ENCODE results near the gene ATP10A. TPM values are rescaled to one million over a fixed set of nuclear protein-coding genes. Genes with fewer than 3 reads are reported as not detected.

Gene ATP10A
- total and polyA plus RNA-seq, 9 of the 15 experiments (the other 6 are each of a cell fraction or from before 2014, with no cell fraction given), result 0.09 TPM; not detected in 8

DNA sequence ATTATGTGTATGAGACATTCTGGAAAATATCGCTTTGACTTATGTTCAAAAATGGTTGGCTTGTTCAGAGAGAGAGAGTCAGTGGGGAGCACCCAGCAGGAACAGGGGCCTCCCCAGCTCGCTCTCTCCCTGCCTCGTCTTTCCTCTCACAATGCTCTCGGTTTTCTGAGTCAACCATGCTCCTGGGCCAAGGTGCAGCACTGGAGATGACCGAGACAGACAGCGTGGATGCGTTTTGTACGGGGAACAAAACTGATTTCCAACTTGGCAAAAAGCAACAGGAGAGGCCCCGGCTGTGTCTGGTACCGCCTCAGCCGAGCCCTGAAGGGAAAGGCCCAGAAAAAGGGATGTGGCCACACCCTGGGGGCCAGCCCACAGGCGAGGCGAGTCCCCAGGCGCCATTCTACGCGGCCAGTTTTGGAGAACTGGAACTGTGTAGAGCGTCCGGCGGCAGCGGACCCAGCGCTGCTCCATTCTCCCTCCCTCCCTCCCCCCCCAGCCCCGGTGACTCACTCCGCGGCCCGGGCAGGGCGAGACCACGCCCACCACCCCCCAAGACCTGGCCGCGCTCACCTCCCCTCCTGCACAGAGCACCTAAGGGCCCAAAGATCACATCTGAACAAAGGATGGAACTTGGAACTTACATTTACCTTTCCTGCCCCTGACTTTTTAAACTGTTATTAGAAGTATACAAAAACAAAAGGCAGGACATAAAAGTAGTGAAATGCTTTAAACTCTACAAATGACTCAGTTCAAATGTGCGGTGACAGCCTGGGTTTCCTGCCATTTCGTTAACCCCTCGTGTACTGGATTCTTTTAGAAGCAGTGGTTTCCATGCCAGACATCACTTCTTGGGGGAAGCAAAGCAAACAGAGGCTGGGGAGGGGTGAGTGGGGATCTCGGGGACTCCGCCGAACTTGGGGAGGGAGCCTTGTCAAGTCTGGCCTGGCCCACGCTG, 12.7 kb downstream of the ATP10A start (continued):
- TF ChIP-seq ZNF76 (CRISPR knock-in tag; IDR thresholded peaks at IDR 0.05; ENCODE audit: borderline replicate concordance) (no peak), MIER1 (IDR thresholded peaks at IDR 0.05; ENCODE audit: low read depth) (no peak), TAF9B (IDR thresholded peaks at IDR 0.05; ENCODE audit: partially characterized antibody) (no peak), SPI1 (IDR thresholded peaks at IDR 0.05; ENCODE audit: borderline replicate concordance, low read depth, low read length) (0 out of 2 replicates have a peak, but pooled peaks have one; percentile 7), ATF2 (CRISPR knock-in tag; IDR thresholded peaks at IDR 0.05) (no peak), ZNF655 (CRISPR knock-in tag; IDR thresholded peaks at IDR 0.05) (no peak), CREB3 (tag; conservative IDR thresholded peaks at IDR 0.05; ENCODE audit: low read depth) (no peak), JUND (IDR thresholded peaks at IDR 0.05; ENCODE audit: borderline replicate concordance, low read depth, low read length) (peak; percentile 74; the same call in 1 of the 2 replicates), JUND (tag; IDR thresholded peaks at IDR 0.05; ENCODE audit: borderline replicate concordance, low read depth, low read length) (peak; percentile 65; the same call in 1 of the 3 replicates)
- TF ChIP-seq, protein P1, sequence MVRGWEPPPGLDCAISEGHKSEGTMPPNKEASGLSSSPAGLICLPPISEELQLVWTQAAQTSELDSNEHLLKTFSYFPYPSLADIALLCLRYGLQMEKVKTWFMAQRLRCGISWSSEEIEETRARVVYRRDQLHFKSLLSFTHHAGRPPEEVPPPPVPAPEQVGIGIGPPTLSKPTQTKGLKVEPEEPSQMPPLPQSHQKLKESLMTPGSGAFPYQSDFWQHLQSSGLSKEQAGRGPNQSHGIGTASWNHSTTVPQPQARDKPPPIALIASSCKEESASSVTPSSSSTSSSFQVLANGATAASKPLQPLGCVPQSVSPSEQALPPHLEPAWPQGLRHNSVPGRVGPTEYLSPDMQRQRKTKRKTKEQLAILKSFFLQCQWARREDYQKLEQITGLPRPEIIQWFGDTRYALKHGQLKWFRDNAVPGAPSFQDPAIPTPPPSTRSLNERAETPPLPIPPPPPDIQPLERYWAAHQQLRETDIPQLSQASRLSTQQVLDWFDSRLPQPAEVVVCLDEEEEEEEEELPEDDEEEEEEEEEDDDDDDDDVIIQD (CRISPR knock-in tag; IDR thresholded peaks at IDR 0.05), result no peak
- TF ChIP-seq, protein P2, sequence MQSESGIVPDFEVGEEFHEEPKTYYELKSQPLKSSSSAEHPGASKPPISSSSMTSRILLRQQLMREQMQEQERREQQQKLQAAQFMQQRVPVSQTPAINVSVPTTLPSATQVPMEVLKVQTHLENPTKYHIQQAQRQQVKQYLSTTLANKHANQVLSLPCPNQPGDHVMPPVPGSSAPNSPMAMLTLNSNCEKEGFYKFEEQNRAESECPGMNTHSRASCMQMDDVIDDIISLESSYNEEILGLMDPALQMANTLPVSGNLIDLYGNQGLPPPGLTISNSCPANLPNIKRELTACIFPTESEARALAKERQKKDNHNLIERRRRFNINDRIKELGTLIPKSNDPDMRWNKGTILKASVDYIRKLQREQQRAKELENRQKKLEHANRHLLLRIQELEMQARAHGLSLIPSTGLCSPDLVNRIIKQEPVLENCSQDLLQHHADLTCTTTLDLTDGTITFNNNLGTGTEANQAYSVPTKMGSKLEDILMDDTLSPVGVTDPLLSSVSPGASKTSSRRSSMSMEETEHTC (IDR thresholded peaks at IDR 0.05), result no peak
- TF ChIP-seq, protein P3, sequence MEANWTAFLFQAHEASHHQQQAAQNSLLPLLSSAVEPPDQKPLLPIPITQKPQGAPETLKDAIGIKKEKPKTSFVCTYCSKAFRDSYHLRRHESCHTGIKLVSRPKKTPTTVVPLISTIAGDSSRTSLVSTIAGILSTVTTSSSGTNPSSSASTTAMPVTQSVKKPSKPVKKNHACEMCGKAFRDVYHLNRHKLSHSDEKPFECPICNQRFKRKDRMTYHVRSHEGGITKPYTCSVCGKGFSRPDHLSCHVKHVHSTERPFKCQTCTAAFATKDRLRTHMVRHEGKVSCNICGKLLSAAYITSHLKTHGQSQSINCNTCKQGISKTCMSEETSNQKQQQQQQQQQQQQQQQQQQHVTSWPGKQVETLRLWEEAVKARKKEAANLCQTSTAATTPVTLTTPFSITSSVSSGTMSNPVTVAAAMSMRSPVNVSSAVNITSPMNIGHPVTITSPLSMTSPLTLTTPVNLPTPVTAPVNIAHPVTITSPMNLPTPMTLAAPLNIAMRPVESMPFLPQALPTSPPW (CRISPR knock-in tag; IDR thresholded peaks at IDR 0.05), result peak; percentile 81
- TF ChIP-seq, protein P4, sequence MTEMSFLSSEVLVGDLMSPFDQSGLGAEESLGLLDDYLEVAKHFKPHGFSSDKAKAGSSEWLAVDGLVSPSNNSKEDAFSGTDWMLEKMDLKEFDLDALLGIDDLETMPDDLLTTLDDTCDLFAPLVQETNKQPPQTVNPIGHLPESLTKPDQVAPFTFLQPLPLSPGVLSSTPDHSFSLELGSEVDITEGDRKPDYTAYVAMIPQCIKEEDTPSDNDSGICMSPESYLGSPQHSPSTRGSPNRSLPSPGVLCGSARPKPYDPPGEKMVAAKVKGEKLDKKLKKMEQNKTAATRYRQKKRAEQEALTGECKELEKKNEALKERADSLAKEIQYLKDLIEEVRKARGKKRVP (CRISPR knock-in tag; IDR thresholded peaks at IDR 0.05), result no peak
- TF ChIP-seq, protein P5, sequence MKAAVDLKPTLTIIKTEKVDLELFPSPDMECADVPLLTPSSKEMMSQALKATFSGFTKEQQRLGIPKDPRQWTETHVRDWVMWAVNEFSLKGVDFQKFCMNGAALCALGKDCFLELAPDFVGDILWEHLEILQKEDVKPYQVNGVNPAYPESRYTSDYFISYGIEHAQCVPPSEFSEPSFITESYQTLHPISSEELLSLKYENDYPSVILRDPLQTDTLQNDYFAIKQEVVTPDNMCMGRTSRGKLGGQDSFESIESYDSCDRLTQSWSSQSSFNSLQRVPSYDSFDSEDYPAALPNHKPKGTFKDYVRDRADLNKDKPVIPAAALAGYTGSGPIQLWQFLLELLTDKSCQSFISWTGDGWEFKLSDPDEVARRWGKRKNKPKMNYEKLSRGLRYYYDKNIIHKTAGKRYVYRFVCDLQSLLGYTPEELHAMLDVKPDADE (conservative IDR thresholded peaks at IDR 0.05; ENCODE audit: control insufficient read depth, low read depth, low read length), result no peak
